Spleen (tissue), 11 donors: ENCODE data around the gene COBL. TPM values are rescaled to one million over a fixed set of nuclear protein-coding genes. Genes with fewer than 3 reads are reported as not detected.

Experiments
- DNase-seq: peaks from one replicate; pipeline ENCODE4 v3.0.0-alpha.2; 2020
- H3K27ac ChIP-seq, 8 donors: fragments of 200-600 bp; sonication (generic) in 7 of 8; 1 replicate in 4 of 8; 2 replicates in 4 of 8; pipeline versions ENCODE4 v1.5.0 to v1.8.0; 2016 to 2021; ENCODE audit warnings: inconsistent platforms in 4 of 8, mild to moderate bottlenecking in 4 of 8, moderate library complexity in 1 of 8
- H3K27me3 ChIP-seq, 7 donors: fragments of 200-600 bp; sonication (generic) in 6 of 7; replicated peaks in 1 of 7; 1 replicate in 4 of 7; 2 replicates in 3 of 7; pipeline versions ENCODE4 v1.5.0 to v1.8.0; 2016 to 2021; ENCODE audit warnings: inconsistent platforms in 3 of 7, mild to moderate bottlenecking in 1 of 7
- H3K36me3 ChIP-seq, 6 donors: fragments of 200-600 bp; sonication (generic) in 5 of 6; 1 replicate in 4 of 6; 2 replicates in 2 of 6; pipeline versions ENCODE4 v1.5.0 to v1.8.0; 2016 to 2021; ENCODE audit warnings: inconsistent platforms in 2 of 6
- H3K4me1 ChIP-seq, 6 donors: fragments of 200-600 bp; sonication (generic) in 5 of 6; 1 replicate in 3 of 6; 2 replicates in 3 of 6; pipeline versions ENCODE4 v1.5.0 to v1.8.0; 2016 to 2021; ENCODE audit warnings: inconsistent platforms in 3 of 6
- H3K4me3 ChIP-seq, 8 donors: fragments of 200-600 bp; sonication (generic) in 7 of 8; 1 replicate in 4 of 8; 2 replicates in 4 of 8; pipeline versions ENCODE4 v1.5.0 to v1.8.0; 2016 to 2021; ENCODE audit warnings: inconsistent platforms in 4 of 8, mild to moderate bottlenecking in 4 of 8, moderate library complexity in 2 of 8
- H3K9me3 ChIP-seq, 8 donors: fragments of 200-600 bp; sonication (generic) in 7 of 8; 1 replicate in 4 of 8; 2 replicates in 4 of 8; pipeline versions ENCODE4 v1.5.0 to v1.8.0; 2016 to 2021; ENCODE audit warnings: inconsistent platforms in 4 of 8
- POLR2A ChIP-seq, 3 donors: fragments of 450-650 bp; IDR thresholded peaks; one replicate each; pipeline ENCODE4 v1.5.1; 2017; ENCODE audit warnings: antibody characterized with exemption in 3 of 3, mild to moderate bottlenecking in 1 of 3
- POLR2AphosphoS5 ChIP-seq, 3 donors: sonication (generic); formaldehyde crosslinking; IDR thresholded peaks; one replicate each; pipeline ENCODE4 v1.5.1; 2017; ENCODE audit warnings: antibody characterized with exemption in 3 of 3
- WGBS, 5 donors: extraction: QIAGEN DNeasy Blood & Tissue Kit in 3 of 5; methylation state at CpG; one replicate each; pipeline versions ENCODE4 v1.1.5 to v1.1.7; 2013 to 2018; 5-methylcytosine and 5-hydroxymethylcytosine counted together
- intact Hi-C: fragments of 100-400 bp; cut with DNase I; formaldehyde crosslinking; loops from one replicate; pipeline ENCODE4 v1.15.0; 2023; ENCODE audit warnings: low total_unique reads
- polyA plus RNA-seq, 3 donors: library from polyadenylated mRNA; stranded (reverse); fragments of 200-250 nt; gene quantifications; one replicate each; pipeline ENCODE4 v1.2.1, GENCODE V29; 2013
- total RNA-seq, 7 donors: library from RNA; depleted of rRNA in 3 of 7; stranded (reverse); fragments of >200 nt in 3 of 7; fragmentation: NEBNext Ultra II Directional in 4 of 7; extraction: Animal tissue kit (Norgen Biotek cat#: 25700) in 4 of 7; gene quantifications; one replicate each; pipeline versions ENCODE4 v1.1.0 to v1.2.1, GENCODE V29; 2016 to 2021
- TF ChIP-seq, protein P1 (sequence below), 11 experiments: fragments of 200-600 bp in 7 of 11; fragments of 450-650 bp in 4 of 11; sonication (generic) in 4 of 11; IDR thresholded peaks in 8 of 11; conservative IDR thresholded peaks in 3 of 11; 1 replicate in 7 of 11; 2 replicates in 4 of 11; pipeline versions ENCODE4 v1.4.0 to v1.8.0; 2016 to 2021; ENCODE audit warnings: antibody characterized with exemption in 11 of 11, inconsistent platforms in 4 of 11, mild to moderate bottlenecking in 1 of 11
- donor health status: healthy with polysubstance abuse.
- donor health status: DM: no; HTN: no; CAD: no; lungs with moderate emphysema.
- donor health status: DM: no; HTN: no; CAD: no.
- donor health status: Bipolar disorder and iron deficiency.
- donor health status: healthy.
- donor health status: DM: no; HTN: no; CAD: no.
- donor health status: DM: yes; HTN: yes; CAD: no.

Gene COBL
- total and polyA plus RNA-seq, 10 donors, result 0.09 to 0.80 (median 0.57) TPM; not detected in 1

DNA sequence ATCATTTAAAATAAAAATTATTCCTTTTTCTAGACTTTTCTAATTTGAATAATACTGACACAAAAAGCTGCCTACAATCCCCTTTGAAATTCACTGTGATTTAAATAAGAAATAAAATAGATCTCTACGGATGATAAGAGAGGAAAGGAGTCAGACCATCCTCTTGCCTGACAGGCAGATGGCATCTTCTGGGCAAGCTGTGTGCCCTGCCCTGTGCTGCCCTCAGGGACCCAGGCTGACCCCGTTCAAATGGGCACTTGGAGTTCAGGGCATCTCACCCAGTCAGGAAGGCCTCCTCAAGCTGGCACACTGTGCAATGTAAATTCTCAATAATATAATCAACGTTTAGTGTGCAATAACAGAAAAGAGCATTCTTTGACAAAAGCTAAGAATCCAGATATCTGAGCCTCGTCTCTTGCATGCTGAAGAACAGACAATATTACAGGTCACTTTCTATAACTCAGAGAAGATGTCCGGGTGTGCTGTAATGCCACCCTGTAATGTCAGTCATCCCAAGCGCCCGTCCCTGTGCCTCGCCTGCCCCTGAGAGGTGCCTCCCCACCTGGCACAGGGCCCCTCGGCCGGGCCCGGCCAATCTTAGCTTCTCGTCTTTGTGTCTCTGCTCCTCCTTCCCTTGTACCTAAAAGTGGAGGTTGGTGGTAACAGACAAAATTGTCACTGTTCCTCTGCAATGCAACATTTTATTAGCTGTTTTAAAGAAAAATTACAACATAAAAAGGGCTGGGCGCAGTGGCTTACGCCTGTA, 263.3 kb downstream of the COBL start:
- Histone ChIP-seq H3K9me3 (no peaks in the 10 kb centered on the region), H3K4me3 (no peak overlapping the region), H3K4me1 (no peaks in the 10 kb centered on the region), H3K27ac (no peak overlapping the region), H3K27me3 (peaks cover 0 to 6% (median 0%) of the 10 kb centered on the region in 7 donors), H3K36me3 (no peaks in the 10 kb centered on the region)
- intact Hi-C loops, result no loop called here
- DNase-seq, result no peak
- TF ChIP-seq, protein P1, sequence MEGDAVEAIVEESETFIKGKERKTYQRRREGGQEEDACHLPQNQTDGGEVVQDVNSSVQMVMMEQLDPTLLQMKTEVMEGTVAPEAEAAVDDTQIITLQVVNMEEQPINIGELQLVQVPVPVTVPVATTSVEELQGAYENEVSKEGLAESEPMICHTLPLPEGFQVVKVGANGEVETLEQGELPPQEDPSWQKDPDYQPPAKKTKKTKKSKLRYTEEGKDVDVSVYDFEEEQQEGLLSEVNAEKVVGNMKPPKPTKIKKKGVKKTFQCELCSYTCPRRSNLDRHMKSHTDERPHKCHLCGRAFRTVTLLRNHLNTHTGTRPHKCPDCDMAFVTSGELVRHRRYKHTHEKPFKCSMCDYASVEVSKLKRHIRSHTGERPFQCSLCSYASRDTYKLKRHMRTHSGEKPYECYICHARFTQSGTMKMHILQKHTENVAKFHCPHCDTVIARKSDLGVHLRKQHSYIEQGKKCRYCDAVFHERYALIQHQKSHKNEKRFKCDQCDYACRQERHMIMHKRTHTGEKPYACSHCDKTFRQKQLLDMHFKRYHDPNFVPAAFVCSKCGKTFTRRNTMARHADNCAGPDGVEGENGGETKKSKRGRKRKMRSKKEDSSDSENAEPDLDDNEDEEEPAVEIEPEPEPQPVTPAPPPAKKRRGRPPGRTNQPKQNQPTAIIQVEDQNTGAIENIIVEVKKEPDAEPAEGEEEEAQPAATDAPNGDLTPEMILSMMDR (IDR thresholded peaks at IDR 0.05 in 8 of 11, conservative IDR thresholded peaks at IDR 0.05 in 3 of 11), result no peak
- TF ChIP-seq POLR2A (IDR thresholded peaks at IDR 0.05) (no peak), POLR2AphosphoS5 (IDR thresholded peaks at IDR 0.05) (no peak)
- 86 to 91% (median 89%) methylated on average over 14 of the region's 14 CpGs for WGBS, 5 donors

DNA sequence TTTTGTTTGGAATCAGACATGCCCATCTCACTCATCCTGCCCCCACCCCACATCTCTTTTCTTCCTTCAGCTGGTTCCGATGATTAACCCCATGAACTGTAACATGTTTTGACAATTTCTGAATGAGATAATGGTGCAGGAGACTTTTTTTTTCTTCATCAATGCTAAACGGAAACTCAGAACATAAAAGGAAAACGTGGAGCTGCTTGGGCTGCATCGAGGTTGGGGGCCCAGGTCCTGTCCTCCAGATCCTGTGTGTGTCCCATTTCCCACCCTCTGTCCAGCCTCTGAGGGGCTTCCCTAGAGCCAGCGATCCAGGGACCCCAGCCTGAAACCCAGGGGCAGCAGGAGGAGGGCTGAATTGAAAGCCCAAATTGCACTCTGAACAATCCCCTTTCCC, 270.1 kb downstream of the COBL start:
- H3K27ac ChIP-seq, result no peak overlapping the region
- TF ChIP-seq, protein P1 (IDR thresholded peaks at IDR 0.05 in 8 of 11, conservative IDR thresholded peaks at IDR 0.05 in 3 of 11), result no peak
- TF ChIP-seq POLR2AphosphoS5 (IDR thresholded peaks at IDR 0.05) (no peak), POLR2A (IDR thresholded peaks at IDR 0.05) (no peak)
- 57 to 75% (median 66%) methylated on average over 5 of the region's 5 CpGs for WGBS, 5 donors
- no peak for DNase-seq
- H3K36me3 ChIP-seq, result no peaks in the 10 kb centered on the region
- no peaks in the 10 kb centered on the region for H3K9me3 ChIP-seq
- no peaks in the 10 kb centered on the region for H3K4me1 ChIP-seq
- intact Hi-C loops, result no loop called here
- peaks cover 0 to 6% (median 0%) of the 10 kb centered on the region in 7 donors for H3K27me3 ChIP-seq
- H3K4me3 ChIP-seq, result no peak overlapping the region

DNA sequence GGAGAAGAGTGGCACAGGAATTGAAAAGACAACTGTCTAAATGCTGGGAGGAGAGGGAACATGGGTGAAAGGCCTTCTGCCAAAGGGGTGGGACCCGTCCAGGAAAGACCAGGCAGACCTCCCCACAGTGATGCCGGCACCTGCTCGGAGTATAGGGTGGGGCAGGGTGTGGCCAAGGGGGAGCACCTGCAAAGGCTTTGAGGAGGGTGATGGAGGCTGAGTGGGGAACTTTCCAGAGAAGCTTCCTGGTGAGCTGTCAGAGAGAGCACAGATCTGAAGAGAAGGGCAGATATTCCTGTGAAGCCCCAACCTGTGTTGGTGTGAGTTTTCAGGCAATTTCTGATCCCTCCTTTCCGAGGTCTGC, 270.5 kb downstream of the COBL start:
- Histone ChIP-seq H3K27ac (no peak overlapping the region), H3K36me3 (no peaks in the 10 kb centered on the region), H3K9me3 (no peaks in the 10 kb centered on the region), H3K27me3 (peaks cover 0 to 6% (median 0%) of the 10 kb centered on the region in 7 donors), H3K4me1 (no peaks in the 10 kb centered on the region), H3K4me3 (no peak overlapping the region)
- TF ChIP-seq POLR2A (IDR thresholded peaks at IDR 0.05), result no peak
- TF ChIP-seq, protein P1 (IDR thresholded peaks at IDR 0.05 in 8 of 11, conservative IDR thresholded peaks at IDR 0.05 in 3 of 11), result no peak
- TF ChIP-seq POLR2AphosphoS5 (IDR thresholded peaks at IDR 0.05), result no peak
- DNase-seq, result no peak
- intact Hi-C loops, result no loop called here
- WGBS, 5 donors, result 73 to 89% (median 80%) methylated on average over 4 of the region's 4 CpGs

DNA sequence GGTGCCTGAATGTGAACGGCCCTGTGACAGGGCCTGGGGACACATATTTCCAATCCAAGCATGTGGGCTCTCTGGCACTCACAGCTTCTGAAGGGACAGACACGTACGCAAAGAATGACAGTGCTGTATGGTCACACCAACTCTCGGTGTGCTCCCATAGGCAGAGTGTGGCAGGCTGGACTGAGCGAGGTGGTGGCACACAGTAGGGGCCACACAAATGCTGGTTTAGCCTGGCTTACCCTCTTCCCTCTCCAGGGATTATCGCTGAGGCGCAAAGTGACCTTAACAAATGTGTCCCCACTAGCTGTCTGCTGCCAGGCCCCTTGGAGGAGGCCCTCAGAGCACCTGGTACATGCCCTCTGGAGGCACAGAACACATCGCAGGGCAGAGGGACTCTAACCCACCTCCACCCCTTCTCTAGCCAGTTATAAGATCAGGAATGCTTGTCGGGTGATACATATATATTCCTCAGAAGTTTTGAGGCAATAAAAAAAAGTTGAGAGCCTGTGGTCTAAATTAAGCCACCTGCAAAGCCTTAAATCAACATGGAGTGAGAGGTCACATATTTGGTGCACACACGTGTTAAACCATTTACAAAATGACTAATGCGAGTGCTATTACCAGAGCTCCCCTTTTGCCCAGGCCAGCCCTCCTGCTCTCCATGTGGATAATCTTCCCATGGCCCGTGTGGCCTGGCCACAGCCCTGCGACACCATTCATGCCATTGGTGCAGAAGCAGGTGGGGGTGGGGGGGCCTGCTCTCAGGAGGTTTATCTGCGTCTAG, 271.1 kb downstream of the COBL start:
- intact Hi-C loops, result no loop called here
- Histone ChIP-seq H3K4me1 (no peaks in the 10 kb centered on the region), H3K27ac (no peak overlapping the region), H3K4me3 (no peak overlapping the region), H3K36me3 (no peaks in the 10 kb centered on the region), H3K9me3 (no peaks in the 10 kb centered on the region), H3K27me3 (peaks cover 0 to 6% (median 0%) of the 10 kb centered on the region in 7 donors)
- no peak for DNase-seq
- TF ChIP-seq, protein P1 (IDR thresholded peaks at IDR 0.05 in 8 of 11, conservative IDR thresholded peaks at IDR 0.05 in 3 of 11), result no peak
- no peak for TF ChIP-seq POLR2AphosphoS5 (IDR thresholded peaks at IDR 0.05)
- TF ChIP-seq POLR2A (IDR thresholded peaks at IDR 0.05), result no peak
- WGBS, 5 donors, result 77 to 92% (median 90%) methylated on average over 14 of the region's 14 CpGs
